Measurements from ENCODE around the gene CAPN1. TPM values are rescaled to one million over a fixed set of nuclear protein-coding genes. Genes with fewer than 3 reads are reported as not detected.

The CAPN1 gene
- total RNA-seq (2022; extraction: Qiagen RNA extraction; ENCODE audit: low read depth) = 90.5 to 114 TPM (median 104 TPM) in 5 replicates

GRCh38 chr11:65181569-65182257 lies at the start of gene CAPN1:
TSS of gene CAPN1 (plus strand) at chr11:65181928. CDS start at chr11:65182702, 774 bp downstream.

GRCh38 chr11:65134240-65134951 lies 47.3 kb upstream of the CAPN1 start, which contains the start of gene SYVN1:
TSS of gene SYVN1 (minus strand) at chr11:65134519. CDS start at chr11:65133601, 918 bp downstream.

DNA sequence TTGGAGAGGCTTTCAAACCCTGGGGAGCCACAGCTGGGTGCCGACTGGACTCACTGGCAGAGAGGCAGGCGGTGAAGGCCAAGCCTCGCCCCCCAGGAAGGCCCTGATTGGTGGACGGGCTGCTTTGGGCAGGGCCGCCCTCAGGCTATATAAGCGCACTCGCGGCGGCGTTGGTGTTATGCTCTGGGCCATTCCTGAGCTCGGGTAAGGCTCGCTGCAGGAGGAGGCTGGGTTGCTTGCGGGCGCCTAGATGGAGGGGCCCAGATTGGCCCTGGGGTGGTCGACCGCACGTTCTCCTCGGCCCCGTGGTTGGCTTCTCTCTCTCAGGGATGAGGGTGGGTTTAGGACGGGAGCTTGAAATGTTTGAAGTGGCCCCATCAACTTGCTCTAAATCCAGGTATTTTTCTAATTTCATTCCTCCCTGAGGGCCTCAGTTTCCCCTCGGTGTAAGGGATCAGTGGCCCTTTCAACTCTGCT lies 11.6 kb upstream of the CAPN1 start, which contains the start of gene SPDYC:
TSS of gene SPDYC (plus strand) at position 176 of the 477 bp plus-strand sequence. CDS start 1,125 bp downstream, outside the sequence.

Other genes starting within 250 kb of the CAPN1 start
- gene GPHA2, start 246.0 kb upstream of the CAPN1 start, total RNA-seq (2022; extraction: Qiagen RNA extraction; ENCODE audit: low read depth) = not detected in 5 replicates
- gene MAJIN, start 209.8 kb upstream of the CAPN1 start, total RNA-seq (2022; extraction: Qiagen RNA extraction; ENCODE audit: low read depth) = not detected in 5 replicates
- gene BATF2, start 185.0 kb upstream of the CAPN1 start, total RNA-seq (2022; extraction: Qiagen RNA extraction; ENCODE audit: low read depth) = 0.71 to 1.2 TPM (median 0.86 TPM) in 5 replicates
- 168 to 199 TPM (median 191 TPM) in 5 replicates for gene ARL2, start 167.8 kb upstream of the CAPN1 start, total RNA-seq (2022; extraction: Qiagen RNA extraction; ENCODE audit: low read depth)
- 18.6 to 23.3 TPM (median 21.8 TPM) in 5 replicates for gene SNX15, start 154.5 kb upstream of the CAPN1 start, total RNA-seq (2022; extraction: Qiagen RNA extraction; ENCODE audit: low read depth)
- gene SAC3D1, start 140.7 kb upstream of the CAPN1 start, total RNA-seq (2022; extraction: Qiagen RNA extraction; ENCODE audit: low read depth) = 35.9 to 63.7 TPM (median 56.6 TPM) in 5 replicates
- not detected in 5 replicates for gene NAALADL1, start 123.4 kb upstream of the CAPN1 start, total RNA-seq (2022; extraction: Qiagen RNA extraction; ENCODE audit: low read depth)
- gene CDCA5, start 97.9 kb upstream of the CAPN1 start, total RNA-seq (2022; extraction: Qiagen RNA extraction; ENCODE audit: low read depth) = 56.3 to 71.6 TPM (median 66.3 TPM) in 5 replicates
- gene ZFPL1, start 97.7 kb upstream of the CAPN1 start, total RNA-seq (2022; extraction: Qiagen RNA extraction; ENCODE audit: low read depth) = 29.8 to 38.6 TPM (median 32.9 TPM) in 5 replicates
- 51.9 to 62.4 TPM (median 53.8 TPM) in 5 replicates for gene VPS51, start 85.7 kb upstream of the CAPN1 start, total RNA-seq (2022; extraction: Qiagen RNA extraction; ENCODE audit: low read depth)
- gene TM7SF2, start 70.1 kb upstream of the CAPN1 start, total RNA-seq (2022; extraction: Qiagen RNA extraction; ENCODE audit: low read depth) = 5.2 to 8.7 TPM (median 6.5 TPM) in 5 replicates
- 13.4 to 26.8 TPM (median 23.3 TPM) in 5 replicates for gene ZNHIT2, start 64.2 kb upstream of the CAPN1 start, total RNA-seq (2022; extraction: Qiagen RNA extraction; ENCODE audit: low read depth)
- 832 to 1,047 TPM (median 993 TPM) in 5 replicates for gene FAU, start 59.8 kb upstream of the CAPN1 start, total RNA-seq (2022; extraction: Qiagen RNA extraction; ENCODE audit: low read depth)
- gene MRPL49, start 59.6 kb upstream of the CAPN1 start, total RNA-seq (2022; extraction: Qiagen RNA extraction; ENCODE audit: low read depth) = 66.5 to 79.9 TPM (median 72.3 TPM) in 5 replicates
- 27.8 to 43.7 TPM (median 41.1 TPM) in 5 replicates for gene SYVN1, start 47.4 kb upstream of the CAPN1 start, total RNA-seq (2022; extraction: Qiagen RNA extraction; ENCODE audit: low read depth)
- gene SPDYC, start 11.7 kb upstream of the CAPN1 start, total RNA-seq (2022; extraction: Qiagen RNA extraction; ENCODE audit: low read depth) = not detected in 5 replicates
- gene POLA2, start 80.0 kb downstream of the CAPN1 start, total RNA-seq (2022; extraction: Qiagen RNA extraction; ENCODE audit: low read depth) = 13.0 to 21.6 TPM (median 16.9 TPM) in 5 replicates
- 12.9 to 17.9 TPM (median 15.8 TPM) in 5 replicates for gene CDC42EP2, start 132.9 kb downstream of the CAPN1 start, total RNA-seq (2022; extraction: Qiagen RNA extraction; ENCODE audit: low read depth)
- 38.9 to 41.1 TPM (median 39.0 TPM) in 5 replicates for gene DPF2, start 151.9 kb downstream of the CAPN1 start, total RNA-seq (2022; extraction: Qiagen RNA extraction; ENCODE audit: low read depth)
- gene TIGD3, start 172.8 kb downstream of the CAPN1 start, total RNA-seq (2022; extraction: Qiagen RNA extraction; ENCODE audit: low read depth) = 0.58 to 1.2 TPM (median 0.86 TPM) in 5 replicates
- gene SLC25A45, start 200.7 kb downstream of the CAPN1 start, total RNA-seq (2022; extraction: Qiagen RNA extraction; ENCODE audit: low read depth) = 9.8 to 12.9 TPM (median 10.9 TPM) in 5 replicates
- gene FRMD8, start 204.7 kb downstream of the CAPN1 start, total RNA-seq (2022; extraction: Qiagen RNA extraction; ENCODE audit: low read depth) = 38.6 to 57.7 TPM (median 48.3 TPM) in 5 replicates
- 119 to 272 TPM (median 214 TPM) in 5 replicates for gene NEAT1, start 240.9 kb downstream of the CAPN1 start, total RNA-seq (2022; extraction: Qiagen RNA extraction; ENCODE audit: low read depth)

Measured in A549 treated with RU486 at 1 μM for 4 hours (cell line).